Stimulated activated CD8-positive, alpha-beta memory T cell treated with anti-CD3 and anti-CD28 coated beads, Interleukin-15, amount 100 ng/mL, for 4 hours (primary cell): Measurements from ENCODE around the gene GSTA2.
"Not testable (repeated sequence)": the region's sequence is repeated elsewhere in the genome, so short reads cannot be mapped to it uniquely, and the experiment has no call there.

Experiments used
- DNase-seq, 2 donors: peaks; one replicate each; pipeline ENCODE4 v3.0.0-alpha.2; 2020; ENCODE audit warnings: low read depth in 2 of 2

The GSTA2 gene

GRCh38 chr6:52760105-52760765 is 3.0 kb downstream of the GSTA2 start:
- no peak for DNase-seq

- no peak for DNase-seq
Measured at GRCh38 chr6:52759085-52759484, 4.2 kb downstream of the GSTA2 start.

GRCh38 chr6:52757651-52758338 is 5.5 kb downstream of the GSTA2 start:
- DNase-seq, result not testable (repeated sequence)

GRCh38 chr6:52754443-52754842 is 8.8 kb downstream of the GSTA2 start:
- DNase-seq, result no peak

GRCh38 chr6:52753137-52753536 is 10.1 kb downstream of the GSTA2 start:
- DNase-seq, result not testable (repeated sequence)

- no peak for DNase-seq
Measured at GRCh38 chr6:52752310-52752709, 11.0 kb downstream of the GSTA2 start.

- DNase-seq, result no peak
Measured at GRCh38 chr6:52749556-52750152, 13.6 kb downstream of the GSTA2 start.

GRCh38 chr6:52747301-52747700 is 16.0 kb downstream of the GSTA2 start:
- DNase-seq, result not testable (repeated sequence)

GRCh38 chr6:52746213-52746612 is 17.1 kb downstream of the GSTA2 start:
- DNase-seq, result no peak

- no peak for DNase-seq
Measured at GRCh38 chr6:52745764-52746201, 17.5 kb downstream of the GSTA2 start.

- no peak for DNase-seq
Measured at GRCh38 chr6:52741872-52742271, 21.4 kb downstream of the GSTA2 start.

- DNase-seq, result no peak
Measured at GRCh38 chr6:52739627-52740026, 23.6 kb downstream of the GSTA2 start.

- no peak for DNase-seq
Measured at GRCh38 chr6:52739134-52739533, 24.1 kb downstream of the GSTA2 start.

- DNase-seq, result no peak
Measured at GRCh38 chr6:52736145-52736544, 27.1 kb downstream of the GSTA2 start.

GRCh38 chr6:52735071-52735470 is 28.2 kb downstream of the GSTA2 start:
- DNase-seq, result no peak

- no peak for DNase-seq
Measured at GRCh38 chr6:52734072-52734471, 29.2 kb downstream of the GSTA2 start.

- no peak for DNase-seq
Measured at GRCh38 chr6:52733172-52733571, 30.1 kb downstream of the GSTA2 start.

GRCh38 chr6:52731719-52732118 is 31.6 kb downstream of the GSTA2 start:
- DNase-seq, result no peak

- DNase-seq, result no peak
Measured at GRCh38 chr6:52729576-52729975, 33.7 kb downstream of the GSTA2 start.

GRCh38 chr6:52728394-52728793 is 34.9 kb downstream of the GSTA2 start:
- no peak for DNase-seq

- DNase-seq, result no peak
Measured at GRCh38 chr6:52727908-52728307, 35.4 kb downstream of the GSTA2 start.

GRCh38 chr6:52726741-52727535 is 36.3 kb downstream of the GSTA2 start:
- DNase-seq, result no peak
